ENCODE data around the gene AP2A2. TPM values are rescaled to one million over a fixed set of nuclear protein-coding genes. Genes with fewer than 3 reads are reported as not detected.
"Not testable (repeated sequence)": the region's sequence is repeated elsewhere in the genome, so short reads cannot be mapped to it uniquely, and the experiment has no call there.

The AP2A2 gene
- total RNA-seq, 1 donor from 2014 or later = 48.5 TPM

- H3K4me3 ChIP-seq (ENCODE audit: low read depth, low read length) = no peak overlapping the region
- TF ChIP-seq CTCF (conservative IDR thresholded peaks at IDR 0.05; ENCODE audit: low read depth, low read length) = no peak
- DNase-seq (ENCODE audit: low read depth) = no peak
Measured at GRCh38 chr11:972523-973211, 47.0 kb downstream of the AP2A2 start.

GRCh38 chr11:973237-973636, 47.6 kb downstream of the AP2A2 start:
- no peak for TF ChIP-seq CTCF (conservative IDR thresholded peaks at IDR 0.05; ENCODE audit: low read depth, low read length)
- H3K4me3 ChIP-seq (ENCODE audit: low read depth, low read length) = no peak overlapping the region

GRCh38 chr11:975376-975775, 49.7 kb downstream of the AP2A2 start:
- not testable (repeated sequence) for H3K4me3 ChIP-seq (ENCODE audit: low read depth, low read length); DNase-seq (ENCODE audit: low read depth)

More at GRCh38 chr11:973237-973636, 47.6 kb downstream of the AP2A2 start:
- DNase-seq (ENCODE audit: low read depth) = no peak

GRCh38 chr11:975827-976226, 50.2 kb downstream of the AP2A2 start:
- no peak for DNase-seq (ENCODE audit: low read depth)

GRCh38 chr11:976431-977160, 50.9 kb downstream of the AP2A2 start:
- DNase-seq (ENCODE audit: low read depth) = no peak
- H3K4me3 ChIP-seq (ENCODE audit: low read depth, low read length) = no peak overlapping the region
- no peak for TF ChIP-seq CTCF (conservative IDR thresholded peaks at IDR 0.05; ENCODE audit: low read depth, low read length)

More at GRCh38 chr11:975827-976226, 50.2 kb downstream of the AP2A2 start:
- no peak overlapping the region for H3K4me3 ChIP-seq (ENCODE audit: low read depth, low read length)
- TF ChIP-seq CTCF (conservative IDR thresholded peaks at IDR 0.05; ENCODE audit: low read depth, low read length) = peak; percentile 38

GRCh38 chr11:977830-978720, 52.4 kb downstream of the AP2A2 start:
- TF ChIP-seq CTCF (conservative IDR thresholded peaks at IDR 0.05; ENCODE audit: low read depth, low read length) = no peak
- DNase-seq (ENCODE audit: low read depth) = no peak

GRCh38 chr11:978781-979180, 53.1 kb downstream of the AP2A2 start:
- no peak for DNase-seq (ENCODE audit: low read depth)
- H3K4me3 ChIP-seq (ENCODE audit: low read depth, low read length) = no peak overlapping the region
- TF ChIP-seq CTCF (conservative IDR thresholded peaks at IDR 0.05; ENCODE audit: low read depth, low read length) = no peak

More at GRCh38 chr11:977830-978720, 52.4 kb downstream of the AP2A2 start:
- no peak overlapping the region for H3K4me3 ChIP-seq (ENCODE audit: low read depth, low read length)

Measured in epithelial cell of proximal tubule (primary cell).